Heart left ventricle (tissue), 13 donors: ENCODE data around the gene PDE3A.

ENCODE experiments used
- CTCF ChIP-seq, 12 donors: fragments of 200-600 bp; sonication (generic) in 4 of 12; IDR thresholded peaks; one replicate each; pipeline versions ENCODE4 v1.5.0 to v1.8.0; 2018 to 2022; ENCODE audit warnings: antibody characterized with exemption in 12 of 12, mild to moderate bottlenecking in 5 of 12
- POLR2A ChIP-seq, 2 donors: fragments of 450-650 bp; IDR thresholded peaks; one replicate each; pipeline ENCODE4 v1.6.1; 2017; ENCODE audit warnings: antibody characterized with exemption in 2 of 2, mild to moderate bottlenecking in 2 of 2, moderate library complexity in 2 of 2
- donor health status: ischemic (EF 13 %, LVEDD 7.1; RV severe dilation, severe dysfunction).
- donor health status: DM: no; HTN: yes; CAD: no.
- donor health status: DM: no; HTN: no; CAD: no.
- donor health status: ischemic (EF 25% LVEDD 6.9; RV normal size, moderate dysfunction).
- donor health status: ischemic (EF 25% LVEDD 5.7; RV mildly dilated, moderate dysfunction).
- donor health status: ischemic (EF 35%, LVEDD 5.7; RV mildly dilated, moderate dysfunction).
- donor health status: nonischemic (EF 11% LVEDD 7.7; RV severe dilation, severe dysfunction).
- donor health status: DM: yes; HTN: yes; CAD: no.
- donor health status: PGD.
- donor health status: ischemic (EF 29% LVEDD 5.4; RV normal size, mild dysfunction).
- donor health status: nonischemic (EF 23%, LVEDD 6.1; RV moderate dilation, normal function).

- no peak for TF ChIP-seq CTCF (IDR thresholded peaks at IDR 0.05)
- no peak for TF ChIP-seq POLR2A (IDR thresholded peaks at IDR 0.05)
Observed at GRCh38 chr12:20527417-20528163, 159.3 kb downstream of the PDE3A start.
